Keratinocyte (primary cell): Measurements from ENCODE around the gene FAF2. TPM values are rescaled to one million over a fixed set of nuclear protein-coding genes. Genes with fewer than 3 reads are reported as not detected.

Source experiments
- DNase-seq: peaks from one replicate; pipeline ENCODE4 v3.0.0-alpha.2; 2011; ENCODE audit warnings: low read depth, missing footprints, low spot score
- FAIRE-seq: peaks from 2 replicates; lab custom pipeline; 2011; peaks lifted over from hg19 to GRCh38; lab: Jason Lieb, UNC
- H2AFZ ChIP-seq: 2 replicates; pipeline ENCODE4 v1.6.0; 2012; ENCODE audit warnings: low read length, control low read depth, inconsistent platforms; ENCODE audit not compliant: control insufficient read depth
- H3K27ac ChIP-seq: 2 replicates; pipeline ENCODE4 v1.5.1; 2011; ENCODE audit warnings: low read length; ENCODE audit not compliant: control insufficient read depth, insufficient read depth
- H3K27me3 ChIP-seq: 3 replicates; pipeline ENCODE4 v1.6.0; 2011; ENCODE audit warnings: low read length; ENCODE audit not compliant: control insufficient read depth, insufficient read depth; ENCODE audit errors: extremely low read depth
- H3K36me3 ChIP-seq, 2 experiments: 2 replicates in 1 of 2; 3 replicates in 1 of 2; pipeline ENCODE4 v1.5.1; 2011; ENCODE audit warnings: low read length in 2 of 2, mild to moderate bottlenecking in 1 of 2; ENCODE audit not compliant: control insufficient read depth in 2 of 2, insufficient read depth in 2 of 2; ENCODE audit errors: extremely low read depth in 1 of 2
- H3K4me1 ChIP-seq: 3 replicates; pipeline ENCODE4 v1.5.1; 2011; ENCODE audit warnings: low read length; ENCODE audit not compliant: control insufficient read depth, insufficient read depth; ENCODE audit errors: extremely low read depth
- H3K4me2 ChIP-seq: 3 replicates; pipeline ENCODE4 v1.6.0; 2011; ENCODE audit warnings: low read depth, low read length; ENCODE audit not compliant: control insufficient read depth, insufficient read depth; ENCODE audit errors: extremely low read depth
- H3K4me3 ChIP-seq, 3 experiments: fragments of 200-600 bp in 1 of 3; sonication (generic) in 1 of 3; 2 replicates in 2 of 3; 3 replicates in 1 of 3; pipeline ENCODE4 v1.5.1; 2011 to 2016; ENCODE audit warnings: low read length in 3 of 3, mild to moderate bottlenecking in 3 of 3, control low read depth in 2 of 3, inconsistent platforms in 1 of 3, low read depth in 1 of 3, mixed read lengths in 1 of 3, mixed run types in 1 of 3, moderate library complexity in 1 of 3; ENCODE audit not compliant: control insufficient read depth in 2 of 3, insufficient read depth in 2 of 3; ENCODE audit errors: extremely low read depth in 1 of 3
- H3K79me2 ChIP-seq: 2 replicates; pipeline ENCODE4 v1.6.0; 2012; ENCODE audit warnings: low read length; ENCODE audit not compliant: control insufficient read depth, insufficient read depth
- H3K9ac ChIP-seq: 3 replicates; pipeline ENCODE4 v1.6.0; 2011; ENCODE audit warnings: low read length; ENCODE audit not compliant: control insufficient read depth, insufficient read depth; ENCODE audit errors: extremely low read depth
- H3K9me1 ChIP-seq: 3 replicates; pipeline ENCODE4 v1.6.0; 2011; ENCODE audit warnings: low read length; ENCODE audit not compliant: control insufficient read depth, insufficient read depth; ENCODE audit errors: extremely low read depth
- H3K9me3 ChIP-seq: 2 replicates; pipeline ENCODE4 v1.5.1; 2012; ENCODE audit warnings: low read depth, low read length; ENCODE audit not compliant: control insufficient read depth
- H4K20me1 ChIP-seq: 3 replicates; pipeline ENCODE4 v1.6.0; 2011; ENCODE audit warnings: low read length; ENCODE audit not compliant: control insufficient read depth, insufficient read depth; ENCODE audit errors: extremely low read depth
- EZH2 ChIP-seq: IDR thresholded peaks from one replicate; pipeline ENCODE4 v1.6.1; 2012; ENCODE audit warnings: inconsistent platforms, mild to moderate bottlenecking, low read length, moderate library complexity
- dilution Hi-C: fragments of 300-500 bp; cut with MboI; formaldehyde crosslinking; loops from one replicate; pipeline ENCODE4 v1.7.0; 2020; ENCODE audit warnings: low sequenced_read_pairs; ENCODE audit not compliant: extremely low pct_ligation_motif_present
- polyA plus RNA-seq, 5 experiments: library from polyadenylated mRNA; depleted of rRNA in 3 of 5; stranded (reverse) in 3 of 5; stranded (forward) in 1 of 5; unstranded in 1 of 5; fragments of >200 nt; gene quantifications; 1 replicate in 1 of 5; 2 replicates in 3 of 5; 3 replicates in 1 of 5; pipeline versions ENCODE4 v1.2.1 to v1.2.3, GENCODE V29; 2011 to 2012; ENCODE audit warnings: missing spikeins in 2 of 5, low read depth in 1 of 5, low replicate concordance in 1 of 5
- TF ChIP-seq, protein P1 (sequence below), 3 experiments: IDR thresholded peaks in 1 of 3; conservative IDR thresholded peaks in 1 of 3; optimal IDR thresholded peaks in 1 of 3; 2 replicates in 2 of 3; 3 replicates in 1 of 3; pipeline versions ENCODE3 to v1.5.1; 2011; ENCODE audit warnings: low read length in 3 of 3, mild to moderate bottlenecking in 3 of 3, moderate library complexity in 2 of 3, control low read depth in 1 of 3, inconsistent platforms in 1 of 3; ENCODE audit not compliant: insufficient read depth in 2 of 3; ENCODE audit errors: extremely low read depth in 1 of 3

FAF2 gene
- polyA plus RNA-seq, 1 donor (not counting 4 experiments of a cell fraction or from before 2014, with no cell fraction given), result 52.9 TPM

DNA sequence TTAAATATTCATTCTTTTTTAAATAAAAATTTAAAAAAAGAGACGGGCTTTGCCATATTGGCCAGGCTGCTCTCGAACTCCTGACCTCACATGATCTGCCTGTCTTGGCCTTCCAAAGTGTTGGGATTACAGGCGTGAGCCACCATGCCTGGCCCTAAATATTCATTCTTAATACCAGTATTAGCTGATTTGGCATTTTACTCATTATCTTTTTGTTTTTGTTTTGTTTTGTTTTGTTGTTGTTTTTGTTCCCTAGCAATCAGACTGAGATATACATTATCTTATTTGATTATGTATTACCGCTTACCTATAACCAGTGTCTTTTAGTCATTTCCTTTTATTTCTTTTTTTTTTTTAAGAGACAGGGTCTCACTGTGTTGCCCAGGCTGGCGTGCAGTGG, 51.1 kb downstream of the FAF2 start:
- Histone ChIP-seq H3K27ac (no peak overlapping the region), H4K20me1 (no peaks in the 10 kb centered on the region), H3K4me3 (no peak overlapping the region), H2AFZ (no peak overlapping the region), H3K9me1 (no peaks in the 10 kb centered on the region), H3K4me2 (no peak overlapping the region), H3K79me2 (no peaks in the 10 kb centered on the region), H3K36me3 (peaks cover 12 to 35% of the 10 kb centered on the region in 2 experiments), H3K27me3 (no peaks in the 10 kb centered on the region), H3K9me3 (no peaks in the 10 kb centered on the region), H3K9ac (no peak overlapping the region), H3K4me1 (peaks cover 14% of the 10 kb centered on the region)
- dilution Hi-C loops, result no loop called here
- DNase-seq (no peak), FAIRE-seq (no peak)
- TF ChIP-seq EZH2, result no peak
- TF ChIP-seq, protein P1, sequence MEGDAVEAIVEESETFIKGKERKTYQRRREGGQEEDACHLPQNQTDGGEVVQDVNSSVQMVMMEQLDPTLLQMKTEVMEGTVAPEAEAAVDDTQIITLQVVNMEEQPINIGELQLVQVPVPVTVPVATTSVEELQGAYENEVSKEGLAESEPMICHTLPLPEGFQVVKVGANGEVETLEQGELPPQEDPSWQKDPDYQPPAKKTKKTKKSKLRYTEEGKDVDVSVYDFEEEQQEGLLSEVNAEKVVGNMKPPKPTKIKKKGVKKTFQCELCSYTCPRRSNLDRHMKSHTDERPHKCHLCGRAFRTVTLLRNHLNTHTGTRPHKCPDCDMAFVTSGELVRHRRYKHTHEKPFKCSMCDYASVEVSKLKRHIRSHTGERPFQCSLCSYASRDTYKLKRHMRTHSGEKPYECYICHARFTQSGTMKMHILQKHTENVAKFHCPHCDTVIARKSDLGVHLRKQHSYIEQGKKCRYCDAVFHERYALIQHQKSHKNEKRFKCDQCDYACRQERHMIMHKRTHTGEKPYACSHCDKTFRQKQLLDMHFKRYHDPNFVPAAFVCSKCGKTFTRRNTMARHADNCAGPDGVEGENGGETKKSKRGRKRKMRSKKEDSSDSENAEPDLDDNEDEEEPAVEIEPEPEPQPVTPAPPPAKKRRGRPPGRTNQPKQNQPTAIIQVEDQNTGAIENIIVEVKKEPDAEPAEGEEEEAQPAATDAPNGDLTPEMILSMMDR (optimal IDR thresholded peaks at IDR 0.05 in 1 of 3, IDR thresholded peaks at IDR 0.05 in 1 of 3, conservative IDR thresholded peaks at IDR 0.05 in 1 of 3; ENCODE audit: extremely low read depth in 1 of 3, insufficient read depth in 2 of 3, low read length in 3 of 3), result no peak

DNA sequence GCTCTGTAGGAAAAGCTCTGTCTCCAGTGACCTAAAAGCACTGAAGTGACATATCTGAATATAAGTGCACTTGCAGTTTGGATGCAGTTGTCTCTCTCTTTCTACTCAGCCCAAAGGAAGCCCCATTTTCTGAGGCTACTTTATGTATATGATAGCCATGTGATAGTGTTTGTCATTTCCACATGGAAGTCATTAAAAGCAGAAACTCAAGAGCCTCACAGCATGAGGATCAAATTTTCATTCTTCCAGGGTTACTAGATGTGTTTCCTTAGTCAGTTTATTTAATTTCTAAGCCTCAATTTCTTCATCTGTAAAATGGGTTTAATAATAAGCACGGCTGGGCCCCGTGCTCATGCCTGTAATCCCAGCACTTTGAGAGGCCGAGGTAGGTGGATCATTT, 52.3 kb downstream of the FAF2 start:
- H3K9me1 ChIP-seq, result no peaks in the 10 kb centered on the region
- H4K20me1 ChIP-seq, result no peaks in the 10 kb centered on the region
- H3K9me3 ChIP-seq, result no peaks in the 10 kb centered on the region
- no peak for FAIRE-seq
- H3K4me1 ChIP-seq, result peaks cover 14% of the 10 kb centered on the region
- no peak overlapping the region for H3K9ac ChIP-seq
- TF ChIP-seq, protein P1 (optimal IDR thresholded peaks at IDR 0.05 in 1 of 3, IDR thresholded peaks at IDR 0.05 in 1 of 3, conservative IDR thresholded peaks at IDR 0.05 in 1 of 3; ENCODE audit: extremely low read depth in 1 of 3, insufficient read depth in 2 of 3, low read length in 3 of 3), result no peak
- TF ChIP-seq EZH2, result no peak
- no peaks in the 10 kb centered on the region for H3K79me2 ChIP-seq
- dilution Hi-C loops, result no loop called here
- no peak overlapping the region for H3K4me3 ChIP-seq
- no peak overlapping the region for H3K4me2 ChIP-seq
- no peak overlapping the region for H2AFZ ChIP-seq
- H3K36me3 ChIP-seq, result peaks cover 10 to 39% of the 10 kb centered on the region in 2 experiments
- H3K27ac ChIP-seq, result no peak overlapping the region
- DNase-seq, result no peak
- no peaks in the 10 kb centered on the region for H3K27me3 ChIP-seq
